Kasumi-1 (cell line): ENCODE results near the gene FGF18.
A peak's percentile ranks its signal among the peaks of the same experiment; 100 is the strongest.
"Not testable (repeated sequence)": the region's sequence is repeated elsewhere in the genome, so short reads cannot be mapped to it uniquely, and the experiment has no call there.

Experiments used
- DNase-seq, 2 experiments: peaks; one replicate each; lab custom pipeline; 2025; lab: John Stamatoyannopoulos, UW

The FGF18 gene, protein sequence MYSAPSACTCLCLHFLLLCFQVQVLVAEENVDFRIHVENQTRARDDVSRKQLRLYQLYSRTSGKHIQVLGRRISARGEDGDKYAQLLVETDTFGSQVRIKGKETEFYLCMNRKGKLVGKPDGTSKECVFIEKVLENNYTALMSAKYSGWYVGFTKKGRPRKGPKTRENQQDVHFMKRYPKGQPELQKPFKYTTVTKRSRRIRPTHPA

DNA sequence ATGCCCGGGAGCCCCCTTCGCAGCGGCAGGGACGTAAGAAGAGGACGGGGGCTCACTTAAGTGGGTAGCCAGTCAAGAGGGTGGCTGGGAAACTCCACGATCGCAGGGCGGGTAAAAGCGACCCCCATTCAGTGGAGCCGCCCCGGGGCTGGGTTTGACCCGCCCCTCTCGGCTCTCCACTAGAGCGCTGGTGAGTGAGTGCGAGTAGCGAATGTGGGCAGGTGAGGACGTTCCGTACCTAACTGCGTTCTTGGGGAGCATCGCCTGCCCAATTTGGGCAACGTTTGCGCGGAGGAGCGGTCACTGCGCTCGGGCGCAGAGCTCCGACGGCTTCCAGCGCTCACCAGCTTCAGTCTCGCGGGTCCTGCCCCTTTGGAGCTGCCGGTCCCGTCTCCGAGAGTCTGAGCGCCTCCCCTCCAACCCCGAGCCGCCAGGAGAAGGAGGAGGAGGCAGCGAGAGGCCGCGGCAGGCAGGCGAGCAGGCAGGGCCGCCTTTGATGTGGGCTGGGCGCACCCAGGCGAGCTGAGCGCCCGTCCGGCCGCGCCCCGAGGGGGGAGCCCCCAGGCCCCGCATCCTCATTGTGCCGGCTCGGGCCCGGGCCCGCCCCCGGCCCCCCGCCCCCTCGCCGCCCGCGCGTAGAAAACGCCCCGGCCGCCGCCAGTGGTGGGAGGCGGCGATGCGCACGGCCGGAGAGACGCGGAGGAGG lies at the start of gene FGF18:
FGF18 (plus strand) TSS at position 666 of the 706 bp plus-strand sequence. CDS start 553 bp downstream, outside the sequence.
- DNase-seq: peak; percentile 30 to 36

DNA sequence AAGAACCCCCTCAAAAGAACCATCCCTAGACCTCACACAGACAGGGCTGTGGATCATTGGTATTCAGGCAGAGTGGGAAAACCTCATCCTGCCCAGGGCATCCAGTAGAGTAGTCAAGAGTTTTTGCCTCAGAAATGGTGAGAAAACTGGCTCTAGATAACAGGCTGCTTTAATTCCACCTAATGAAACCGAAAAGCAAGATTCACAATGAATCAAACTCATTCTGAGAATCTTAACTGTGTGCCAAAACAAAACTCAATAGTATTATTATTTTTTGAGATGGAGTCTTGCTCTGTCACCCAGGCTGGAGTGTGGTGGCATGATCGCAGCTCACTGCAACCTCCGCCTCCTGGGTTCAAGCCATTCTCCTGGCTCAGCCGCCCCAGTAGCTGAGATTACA lies 49.5 kb upstream of the FGF18 start:
- DNase-seq: no peak

DNA sequence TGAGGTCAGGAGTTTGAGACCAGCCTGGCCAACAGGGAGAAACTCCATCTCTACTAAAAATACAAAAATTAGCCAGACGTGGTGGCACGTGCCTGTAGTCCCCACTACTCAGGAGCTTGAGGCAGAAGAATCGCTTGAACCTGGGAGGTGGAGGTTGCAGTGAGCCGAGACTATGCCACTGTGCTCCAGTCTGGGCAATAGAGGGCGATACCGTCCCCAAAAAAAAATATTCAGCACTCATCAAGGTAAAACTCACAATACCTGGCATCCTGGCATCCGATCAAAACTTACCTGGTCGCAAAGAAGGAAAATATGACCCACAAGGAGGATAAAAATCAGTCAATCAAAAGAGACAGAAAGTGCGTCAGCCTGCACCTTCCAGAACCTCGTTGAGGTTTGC lies 48.6 kb upstream of the FGF18 start:
- not testable (repeated sequence) for DNase-seq

DNA sequence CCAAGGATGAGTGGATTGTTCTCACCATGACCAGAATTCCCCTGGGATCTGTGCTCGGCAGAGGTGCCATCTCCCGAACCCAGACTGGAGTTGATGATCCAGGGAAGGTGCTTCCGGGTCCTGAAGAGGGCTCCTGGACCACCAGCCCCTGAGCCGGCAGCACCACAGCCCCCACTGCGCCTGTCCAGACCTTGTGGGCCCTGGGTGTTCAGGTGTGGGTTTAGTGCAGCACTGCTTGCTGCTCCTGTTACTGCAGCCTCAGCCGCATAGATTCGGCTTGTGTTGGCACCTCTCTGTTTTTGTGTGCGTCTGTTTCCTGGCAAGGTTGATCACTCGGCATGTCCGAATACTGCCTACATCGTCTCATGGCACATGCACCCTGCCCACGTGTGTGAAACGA lies 48.1 kb upstream of the FGF18 start:
- no peak for DNase-seq

DNA sequence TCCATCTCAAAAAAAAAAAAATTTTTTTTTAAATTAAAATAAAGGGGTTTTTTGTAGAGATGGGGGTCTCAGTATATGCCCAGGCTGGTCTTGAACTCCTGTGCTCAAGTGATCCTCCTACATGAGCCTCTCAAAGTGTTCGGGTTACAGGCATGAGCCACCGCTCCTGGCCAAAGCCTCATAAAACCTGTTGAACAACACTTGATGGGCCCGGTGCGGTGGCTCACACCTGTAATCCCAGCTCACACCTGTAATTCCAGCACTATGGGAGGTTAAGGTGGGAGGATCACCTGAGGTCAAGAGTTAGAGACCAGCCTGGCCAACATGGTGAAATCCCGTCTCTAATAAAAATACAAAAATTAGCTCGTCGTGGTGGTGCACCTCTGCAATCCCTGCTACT lies 39.5 kb upstream of the FGF18 start:
- no peak for DNase-seq

DNA sequence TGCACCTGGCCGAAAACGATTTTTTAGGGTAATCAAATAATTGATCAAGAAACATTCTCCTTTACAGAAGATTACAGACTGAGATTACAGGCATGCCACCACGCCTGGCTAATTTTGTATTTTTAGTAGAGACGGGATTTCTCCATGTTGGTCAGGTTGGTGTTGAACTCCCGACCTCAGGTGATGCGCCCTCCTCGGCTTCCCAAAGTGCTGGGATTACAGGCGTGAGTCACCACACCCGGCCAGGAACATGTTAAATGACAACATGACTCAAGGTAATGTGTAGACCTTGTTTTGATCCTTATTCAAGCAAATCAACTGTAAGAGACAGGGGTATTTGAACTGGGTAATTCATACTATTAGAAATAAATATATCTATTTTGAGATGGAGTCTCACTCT lies 35.0 kb upstream of the FGF18 start:
- DNase-seq: not testable (repeated sequence)

DNA sequence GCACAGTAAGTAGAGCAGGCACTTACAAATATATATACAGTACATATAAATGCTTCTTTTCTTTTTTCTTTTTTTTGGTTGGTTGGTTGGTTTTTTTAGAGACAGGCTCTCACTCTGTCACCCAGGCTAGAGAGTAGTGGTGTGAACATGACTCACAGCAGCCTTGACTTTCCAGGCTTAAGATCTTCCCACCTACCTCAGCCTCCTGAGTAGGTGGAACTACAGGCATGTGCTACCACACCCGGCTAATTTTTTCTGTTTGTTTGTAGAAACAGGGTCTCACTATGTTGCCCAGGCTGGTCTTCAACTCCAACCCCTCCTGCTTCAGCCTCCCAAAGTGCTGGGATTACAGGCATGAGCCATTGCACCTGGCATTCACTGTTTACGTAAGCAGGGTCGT lies 34.4 kb upstream of the FGF18 start:
- not testable (repeated sequence) for DNase-seq

DNA sequence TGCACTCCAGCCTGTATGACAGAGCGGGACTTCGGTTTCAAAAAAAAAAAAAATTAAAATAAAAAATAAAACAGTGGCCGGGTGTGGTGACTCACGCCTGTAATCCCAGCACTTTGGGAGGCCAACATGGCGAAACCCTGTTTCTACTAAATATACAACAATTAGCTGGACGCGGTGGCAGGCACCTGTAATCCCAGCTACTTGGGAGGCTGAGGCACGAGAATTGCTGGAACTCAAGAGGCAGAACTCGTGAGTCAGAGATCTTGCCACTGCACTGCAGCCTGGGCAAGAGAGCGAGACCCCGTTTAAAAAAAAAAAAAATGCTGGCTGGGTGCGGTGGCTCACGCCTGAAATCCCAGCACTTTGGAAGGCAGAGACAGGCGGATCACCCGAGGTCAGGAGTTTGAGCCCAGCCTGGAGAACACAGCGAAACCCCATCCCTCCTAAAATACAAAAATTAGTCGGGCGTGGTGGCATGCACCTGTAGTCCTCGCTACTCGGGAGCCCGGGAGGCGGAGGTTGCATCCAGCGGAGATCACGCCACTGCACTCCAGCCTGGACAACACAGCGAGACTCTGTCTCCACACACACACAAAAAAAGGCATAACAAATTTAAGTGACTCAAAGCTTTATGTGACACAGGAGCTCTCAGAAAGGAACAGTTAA lies 33.3 kb upstream of the FGF18 start:
- DNase-seq: no peak

DNA sequence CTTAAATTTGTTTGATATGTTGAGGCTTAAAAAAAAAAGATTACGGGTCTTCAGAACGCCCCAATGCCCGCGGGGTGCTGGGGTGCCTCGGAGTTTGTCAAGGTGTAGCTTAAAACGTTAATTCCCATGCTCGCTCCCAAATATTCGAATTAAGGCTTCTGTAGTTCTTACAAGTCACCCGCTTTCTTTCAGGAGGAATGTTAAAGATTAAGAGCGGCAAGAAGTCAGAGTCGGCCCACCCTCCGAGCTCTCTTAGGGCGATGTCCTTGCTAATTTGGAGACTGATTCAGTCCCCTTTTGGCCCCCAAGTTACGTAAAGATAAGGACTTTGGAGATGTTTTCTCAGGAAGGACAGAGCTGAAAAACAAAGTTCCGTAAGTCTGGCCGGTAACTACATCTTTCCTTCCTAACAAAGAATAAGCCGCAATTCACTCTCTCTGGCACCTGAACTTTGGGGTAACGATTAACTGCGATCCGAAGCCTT lies 32.5 kb upstream of the FGF18 start:
- no peak for DNase-seq

DNA sequence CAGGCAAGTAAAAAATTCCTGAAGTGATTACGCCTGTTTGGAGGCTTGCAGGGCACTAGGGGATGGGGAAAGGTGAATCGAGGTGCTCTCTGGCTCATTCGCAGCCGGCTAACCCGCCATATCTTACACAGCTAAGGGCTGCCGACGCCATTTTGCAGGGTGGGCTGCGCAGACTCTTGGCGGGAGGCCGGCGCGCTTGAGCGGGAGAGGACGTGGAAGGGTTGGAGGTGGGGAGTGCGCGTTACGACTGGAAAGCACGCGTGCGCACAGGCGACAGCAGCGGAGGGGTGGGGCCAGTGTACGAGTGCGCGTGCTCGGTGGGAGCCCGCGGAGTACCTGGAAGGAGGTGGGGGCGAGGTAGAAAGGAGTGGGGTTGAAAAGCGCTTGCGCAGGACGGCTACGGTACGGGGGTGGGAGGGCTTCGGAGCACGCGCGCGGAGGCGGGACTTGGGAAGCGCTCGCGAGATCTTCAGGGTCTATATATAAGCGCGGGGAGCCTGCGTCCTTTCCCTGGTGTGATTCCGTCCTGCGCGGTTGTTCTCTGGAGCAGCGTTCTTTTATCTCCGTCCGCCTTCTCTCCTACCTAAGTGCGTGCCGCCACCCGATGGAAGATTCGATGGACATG lies 32.0 kb upstream of the FGF18 start, which contains the start of gene NPM1:
NPM1 (plus strand) TSS at position 505 of the 625 bp plus-strand sequence; CDS start at position 605, 100 bp downstream.
- DNase-seq: peak; percentile 99

DNA sequence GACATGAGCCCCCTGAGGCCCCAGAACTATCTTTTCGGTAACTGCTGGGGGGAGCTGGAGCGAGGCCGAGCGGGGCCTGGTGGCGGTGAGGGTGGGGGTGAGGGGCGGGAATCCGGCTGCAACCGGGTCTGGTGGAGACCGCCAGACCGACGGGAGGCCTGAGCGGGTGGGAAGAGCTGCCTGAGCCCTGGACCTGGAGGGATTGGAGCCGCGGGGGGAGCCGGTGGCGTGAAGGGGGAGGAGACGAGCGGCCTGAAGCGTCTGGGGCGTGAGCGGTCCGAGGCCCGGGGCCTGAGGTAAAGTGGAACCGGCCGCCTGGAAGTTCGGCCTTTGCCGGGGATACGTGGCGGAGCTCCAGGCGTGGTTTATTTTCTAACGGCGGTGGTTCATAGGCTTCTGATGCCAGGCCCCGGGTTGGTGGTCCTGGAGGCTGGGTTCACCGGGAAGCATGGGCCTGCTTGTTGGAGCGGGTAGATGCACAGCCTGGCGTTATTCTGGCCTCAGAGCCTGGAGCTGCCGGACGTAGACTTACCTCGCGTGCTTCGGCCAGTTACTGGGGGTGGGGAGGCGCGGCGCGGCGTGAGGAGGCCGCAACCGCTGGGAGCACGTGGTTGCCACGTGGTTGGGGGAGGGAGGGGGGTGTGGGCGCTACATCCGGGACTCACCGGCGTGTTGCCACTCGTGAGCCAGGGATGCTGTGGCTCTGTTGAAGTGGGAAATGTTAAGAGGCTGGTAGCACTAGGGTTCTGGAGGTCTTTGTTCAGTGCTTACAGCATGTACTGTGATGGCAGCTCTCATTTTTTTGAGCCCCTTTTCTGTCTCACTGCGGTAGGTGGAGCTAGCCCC lies 31.3 kb upstream of the FGF18 start:
- peak; percentile 46 to 51 for DNase-seq

DNA sequence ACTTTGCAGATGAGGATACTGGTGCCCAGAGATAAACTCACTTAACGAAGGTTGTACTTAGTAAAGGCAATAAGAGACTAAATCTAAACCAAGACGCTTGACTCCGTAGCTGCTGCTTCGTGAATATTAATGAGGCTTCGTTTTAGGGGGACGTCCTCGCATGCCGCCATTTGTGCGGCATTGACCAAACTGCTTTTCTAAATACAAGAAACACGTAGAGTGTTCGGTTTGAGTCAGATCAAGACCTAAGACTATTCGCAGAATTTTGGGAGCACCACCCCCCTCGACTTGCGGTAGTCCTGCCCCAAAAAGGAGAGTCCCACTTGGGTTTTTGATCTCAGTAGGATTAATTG lies 30.7 kb upstream of the FGF18 start:
- no peak for DNase-seq

DNA sequence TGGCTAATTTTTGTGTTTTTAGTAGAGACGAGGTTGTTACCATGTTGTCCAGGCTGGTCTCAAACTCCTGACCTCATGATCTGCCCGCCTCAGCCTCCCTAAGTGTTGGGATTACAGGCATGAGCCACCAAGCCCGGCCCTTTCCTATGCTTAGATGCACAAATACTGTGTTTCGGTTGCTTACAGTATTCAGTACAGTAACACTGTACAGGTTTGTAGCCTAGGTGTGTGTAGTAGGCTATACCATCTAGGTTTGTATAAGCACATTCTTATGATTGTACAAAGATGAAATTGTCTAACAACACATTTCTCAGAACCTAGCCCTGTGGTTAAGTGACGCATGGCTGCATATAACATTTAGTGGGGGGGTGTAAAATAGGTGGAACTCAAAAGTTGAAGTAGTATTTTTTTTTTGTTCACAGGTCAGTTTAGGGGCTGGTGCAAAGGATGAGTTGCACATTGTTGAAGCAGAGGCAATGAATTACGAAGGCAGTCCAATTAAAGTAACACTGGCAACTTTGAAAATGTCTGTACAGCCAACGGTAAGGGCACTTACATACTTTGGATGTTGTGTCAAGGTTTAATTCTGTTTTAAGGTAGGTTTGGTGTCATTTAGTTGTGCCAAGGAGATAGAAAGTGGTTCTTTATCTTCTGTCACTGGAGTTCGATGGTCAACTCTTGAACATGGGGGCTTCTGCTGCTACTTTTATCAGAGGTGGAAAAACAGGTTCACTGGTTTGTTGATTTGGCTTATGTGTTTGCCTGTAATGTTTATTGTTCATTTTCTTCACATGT lies 28.4 kb upstream of the FGF18 start:
- no peak for DNase-seq

DNA sequence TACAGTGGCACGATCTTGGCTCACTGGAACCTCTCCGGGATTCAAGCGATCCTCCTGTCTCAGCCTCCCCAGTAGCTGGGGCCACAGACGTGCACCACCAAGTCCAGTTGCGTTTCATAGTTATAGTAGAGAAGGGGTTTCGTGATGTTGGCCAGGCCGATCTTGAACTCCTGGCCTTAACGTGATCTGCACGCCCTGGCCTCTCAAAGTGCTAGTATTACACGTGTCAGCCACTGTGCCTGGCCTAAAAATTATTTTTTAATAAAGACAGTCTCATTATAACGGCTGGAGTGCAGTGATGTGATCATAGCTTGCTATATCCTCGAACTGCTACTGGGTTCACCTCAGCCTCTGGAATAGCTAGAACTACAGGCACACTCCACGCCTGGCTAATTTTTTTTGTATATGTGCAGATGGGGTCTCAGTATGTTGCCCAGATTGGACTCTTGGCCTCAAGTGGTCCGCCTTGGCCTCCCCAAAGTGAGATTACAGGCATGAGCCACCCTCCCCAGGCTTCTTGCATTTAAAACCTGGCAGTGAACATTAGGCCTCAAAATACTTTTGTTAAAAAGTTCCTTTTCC lies 27.4 kb upstream of the FGF18 start:
- DNase-seq: no peak

DNA sequence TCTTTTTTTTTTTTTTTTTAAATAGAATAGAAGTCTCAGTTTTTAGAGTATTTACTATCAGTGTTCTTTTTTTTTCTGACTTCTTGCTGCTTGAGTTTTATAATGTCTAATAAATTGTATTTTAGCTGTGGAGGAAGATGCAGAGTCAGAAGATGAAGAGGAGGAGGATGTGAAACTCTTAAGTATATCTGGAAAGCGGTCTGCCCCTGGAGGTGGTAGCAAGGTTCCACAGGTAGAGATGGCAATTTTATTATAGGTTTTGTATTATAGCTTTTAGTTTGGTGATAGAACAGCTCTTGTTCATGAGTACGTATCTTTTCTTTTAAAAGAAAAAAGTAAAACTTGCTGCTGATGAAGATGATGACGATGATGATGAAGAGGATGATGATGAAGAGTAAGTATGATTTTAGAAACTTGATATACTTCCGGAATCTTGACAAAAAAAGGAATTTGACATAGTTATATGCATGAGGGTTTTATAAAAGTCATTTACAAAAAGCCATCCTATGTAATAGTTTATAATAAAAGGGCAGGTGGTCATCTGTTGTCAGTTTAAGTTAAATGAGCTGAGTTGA lies 26.8 kb upstream of the FGF18 start:
- no peak for DNase-seq

DNA sequence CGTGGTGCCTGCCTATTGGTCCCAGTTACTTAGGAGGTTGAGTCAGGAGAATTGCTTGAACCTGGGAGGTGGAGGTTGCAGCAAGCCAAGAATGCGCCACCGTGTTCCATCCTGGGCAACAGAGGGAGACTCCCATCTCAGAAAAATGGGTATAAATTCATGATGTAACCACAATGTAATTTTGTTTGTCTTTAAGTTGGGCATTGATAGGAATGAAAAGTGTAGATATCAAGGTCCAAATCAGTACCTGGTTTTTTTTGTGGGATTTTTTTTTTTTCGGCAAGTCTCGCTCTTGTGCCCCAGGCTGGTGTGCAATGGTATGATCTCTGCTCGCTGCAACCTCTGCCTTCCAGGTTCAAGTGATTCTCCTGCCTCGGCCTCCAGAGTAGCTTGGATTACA lies 24.4 kb upstream of the FGF18 start:
- DNase-seq: no peak

DNA sequence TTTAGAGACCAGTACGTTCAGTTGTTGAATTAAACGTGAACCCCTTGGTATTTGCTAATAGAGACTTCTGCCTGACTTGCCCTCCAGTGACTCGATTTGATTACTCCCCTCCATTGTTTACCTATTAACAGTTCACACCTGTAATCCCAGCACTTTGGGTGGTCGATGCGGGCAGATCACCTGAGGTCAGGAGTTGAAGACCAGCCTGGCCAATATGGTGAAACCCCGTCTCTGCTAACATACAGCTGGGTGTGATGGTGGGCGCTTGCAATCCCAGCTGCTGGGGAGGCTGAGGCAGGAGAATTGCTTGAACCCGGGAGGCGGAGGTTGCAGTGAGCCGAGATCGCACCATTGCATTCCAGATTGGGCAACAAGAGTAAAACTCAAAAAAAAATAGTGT lies 22.9 kb upstream of the FGF18 start:
- DNase-seq: not testable (repeated sequence)

DNA sequence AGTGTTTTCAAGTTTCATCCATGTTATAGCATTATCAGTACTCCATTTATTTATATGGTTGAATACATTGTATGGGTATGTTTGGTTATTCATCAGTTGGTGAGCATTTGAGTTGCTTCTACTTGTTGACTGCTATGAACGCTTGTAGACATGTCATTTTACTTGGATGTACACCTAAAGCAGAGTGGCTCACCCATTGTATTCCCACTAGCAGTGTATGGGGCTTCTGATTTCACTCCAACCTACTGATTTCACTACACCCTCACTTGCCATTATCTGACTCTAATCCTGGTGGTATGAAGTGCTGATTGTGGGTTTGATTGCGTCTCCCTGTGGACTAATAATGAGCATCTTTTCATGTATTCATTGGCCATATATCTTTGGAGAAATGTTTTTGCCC lies 22.3 kb upstream of the FGF18 start:
- no peak for DNase-seq

DNA sequence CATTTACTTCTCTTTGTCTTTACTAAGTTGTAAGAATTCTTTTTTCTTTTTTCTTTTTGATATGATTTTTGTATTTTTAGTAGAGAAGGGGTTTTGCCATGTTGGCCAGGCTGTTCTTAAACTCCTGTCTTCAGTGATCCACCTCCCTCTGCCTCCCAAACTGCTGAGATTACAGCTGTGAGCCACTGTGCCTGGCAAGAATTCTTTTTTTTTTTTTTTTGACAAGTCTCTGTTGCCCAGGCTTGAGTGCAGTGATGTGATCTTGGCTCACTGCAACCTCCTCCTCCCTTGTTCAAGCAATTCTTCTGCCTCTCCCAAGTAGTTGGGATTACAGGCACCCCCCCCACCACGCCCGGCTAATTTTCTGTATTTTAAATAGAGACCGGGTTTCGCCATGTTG lies 21.8 kb upstream of the FGF18 start:
- no peak for DNase-seq

DNA sequence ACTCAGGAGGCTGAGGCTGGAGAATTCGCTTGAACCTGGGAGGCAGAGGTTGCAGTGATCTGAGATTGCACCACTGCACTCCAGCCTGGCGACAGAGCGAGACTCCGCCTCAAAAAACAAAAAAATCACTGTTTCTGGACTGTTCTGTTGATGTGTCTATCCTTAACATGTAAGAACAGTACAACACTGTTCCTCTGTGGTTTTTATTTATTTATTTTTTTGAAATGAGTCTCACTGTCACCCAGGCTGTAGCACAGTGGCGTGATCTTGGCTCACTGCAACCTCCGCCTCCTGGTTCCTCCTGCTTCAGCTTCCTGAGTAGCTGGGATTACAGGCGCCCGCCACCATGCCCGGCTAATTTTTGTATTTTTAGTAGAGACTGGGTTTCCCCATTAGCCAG lies 20.8 kb upstream of the FGF18 start:
- not testable (repeated sequence) for DNase-seq
